Neural progenitor cell (in vitro differentiated cells): Measurements from ENCODE around the gene DKK1. TPM values are rescaled to one million over a fixed set of nuclear protein-coding genes. Genes with fewer than 3 reads are reported as not detected.

Source experiments
- DNase-seq: peaks from one replicate; pipeline ENCODE4 v3.0.0-alpha.2; 2016; ENCODE audit warnings: low spot score
- H2AFZ ChIP-seq: fragments of 200-600 bp; sonication (generic); replicated peaks from 2 replicates; pipeline ENCODE4 v1.6.1; 2016; ENCODE audit warnings: antibody characterized with exemption
- H3F3A ChIP-seq: fragments of 200-600 bp; sonication (generic); 2 replicates; pipeline ENCODE4 v1.6.1; 2016; ENCODE audit warnings: antibody characterized with exemption, low read depth
- H3K27ac ChIP-seq: fragments of 200-600 bp; sonication (generic); 2 replicates; pipeline ENCODE4 v1.5.1; 2016; ENCODE audit warnings: mild to moderate bottlenecking
- H3K27me3 ChIP-seq: fragments of 200-600 bp; sonication (generic); 2 replicates; pipeline ENCODE4 v1.6.1; 2016; ENCODE audit warnings: mild to moderate bottlenecking, moderate library complexity
- H3K36me3 ChIP-seq: fragments of 200-600 bp; sonication (generic); 2 replicates; pipeline ENCODE4 v1.5.1; 2016
- H3K4me1 ChIP-seq: fragments of 200-600 bp; sonication (generic); 2 replicates; pipeline ENCODE4 v1.6.1; 2016; ENCODE audit warnings: mixed run types
- H3K4me2 ChIP-seq: fragments of 200-600 bp; sonication (generic); 2 replicates; pipeline ENCODE4 v1.6.1; 2016
- H3K4me3 ChIP-seq: fragments of 200-600 bp; sonication (generic); 2 replicates; pipeline ENCODE4 v1.5.1; 2016
- H3K79me2 ChIP-seq: fragments of 200-600 bp; sonication (generic); 2 replicates; pipeline ENCODE4 v1.6.1; 2016; ENCODE audit warnings: low read depth
- H3K9ac ChIP-seq: fragments of 200-600 bp; sonication (generic); 2 replicates; pipeline ENCODE4 v1.6.1; 2016
- H3K9me3 ChIP-seq: fragments of 200-600 bp; sonication (generic); 2 replicates; pipeline ENCODE4 v1.5.1; 2016; ENCODE audit warnings: low read depth
- H4K20me1 ChIP-seq: fragments of 200-600 bp; sonication (generic); 2 replicates; pipeline ENCODE4 v1.6.1; 2016; ENCODE audit warnings: low read depth
- H3K27ac Mint-ChIP-seq: 3 replicates; pipeline ENCODE4 v1.8.0; 2021; ENCODE audit warnings: mixed read lengths
- H3K27me3 Mint-ChIP-seq: 2 replicates; pipeline ENCODE4 v1.8.0; 2022; ENCODE audit warnings: low read depth, mild to moderate bottlenecking, inconsistent platforms, moderate library complexity, mixed read lengths; ENCODE audit not compliant: insufficient read depth
- H3K36me3 Mint-ChIP-seq: 3 replicates; pipeline ENCODE4 v1.8.0; 2021; ENCODE audit warnings: mixed read lengths
- H3K4me1 Mint-ChIP-seq: 3 replicates; pipeline ENCODE4 v1.8.0; 2021; ENCODE audit warnings: mixed read lengths
- H3K4me3 Mint-ChIP-seq: 3 replicates; pipeline ENCODE4 v1.8.0; 2021; ENCODE audit warnings: mild to moderate bottlenecking, moderate library complexity, mixed read lengths
- H3K9me3 Mint-ChIP-seq: 3 replicates; pipeline ENCODE4 v1.8.0; 2020; ENCODE audit warnings: mixed read lengths
- CTCF ChIP-seq: fragments of 200-600 bp; sonication (generic); IDR thresholded peaks from 2 replicates; pipeline ENCODE4 v1.5.1; 2017; ENCODE audit warnings: antibody characterized with exemption, mild to moderate bottlenecking
- EZH2 ChIP-seq: fragments of 200-600 bp; sonication (generic); IDR thresholded peaks from 2 replicates; pipeline ENCODE4 v1.6.1; 2017; ENCODE audit warnings: antibody characterized with exemption, mild to moderate bottlenecking, moderate library complexity
- EZH2phosphoT487 ChIP-seq: fragments of 200-600 bp; sonication (generic); IDR thresholded peaks from 2 replicates; pipeline ENCODE4 v1.6.1; 2017; ENCODE audit warnings: antibody characterized with exemption
- total RNA-seq: library from RNA; depleted of rRNA; stranded (reverse); fragments of >200 nt; gene quantifications from 2 replicates; pipeline ENCODE4 v1.2.3, GENCODE V29; 2015; ENCODE audit warnings: low replicate concordance

Gene DKK1
- total RNA-seq, 1 donor from 2014 or later = 16.1 TPM

- Histone ChIP-seq H2AFZ (no peak overlapping the region), H3K27ac (no peak overlapping the region), H3K9ac (no peak overlapping the region), H3K27me3 (no peaks in the 10 kb centered on the region), H3K9me3 (no peaks in the 10 kb centered on the region), H3K79me2 (no peaks in the 10 kb centered on the region), H4K20me1 (no peaks in the 10 kb centered on the region), H3K4me3 (no peak overlapping the region), H3F3A (no peaks in the 10 kb centered on the region), H3K36me3 (no peaks in the 10 kb centered on the region), H3K4me1 (no peaks in the 10 kb centered on the region), H3K4me2 (no peak overlapping the region)
- Mint-ChIP-seq H3K27me3 (no peaks in the 10 kb centered on the region), H3K4me1 (no peaks in the 10 kb centered on the region), H3K9me3 (no peaks in the 10 kb centered on the region), H3K36me3 (no peaks in the 10 kb centered on the region), H3K4me3 (no peak overlapping the region), H3K27ac (no peak overlapping the region)
- DNase-seq = no peak
- no peak for TF ChIP-seq EZH2
Observed at GRCh38 chr10:52284416-52285013, 29.6 kb upstream of the DKK1 start.

DNA sequence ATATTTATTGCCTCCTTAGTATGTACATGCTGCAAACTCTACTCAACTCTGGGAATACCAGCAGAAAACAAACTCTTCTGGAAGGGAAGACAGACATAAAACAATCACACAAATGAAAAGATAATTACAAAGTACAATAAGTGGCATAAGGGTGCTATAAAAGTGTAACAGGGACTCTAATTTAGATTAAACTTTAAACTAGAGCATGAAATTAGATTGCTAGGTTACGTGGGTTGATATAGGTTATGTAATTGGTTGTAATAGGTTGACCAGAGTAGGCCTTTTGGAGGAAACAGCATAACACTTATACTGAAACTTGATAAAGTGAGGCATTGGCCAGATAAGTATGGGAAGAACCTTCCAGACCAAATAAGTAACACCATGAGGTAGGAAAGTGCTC lies 26.2 kb upstream of the DKK1 start:
- Mint-ChIP-seq H3K27me3 (no peaks in the 10 kb centered on the region), H3K4me1 (no peaks in the 10 kb centered on the region), H3K27ac (no peak overlapping the region), H3K9me3 (no peaks in the 10 kb centered on the region), H3K36me3 (no peaks in the 10 kb centered on the region), H3K4me3 (no peak overlapping the region)
- Histone ChIP-seq H3K79me2 (no peaks in the 10 kb centered on the region), H3K36me3 (no peaks in the 10 kb centered on the region), H2AFZ (no peak overlapping the region), H3K27me3 (no peaks in the 10 kb centered on the region), H3K4me3 (no peak overlapping the region), H3F3A (no peaks in the 10 kb centered on the region), H3K4me1 (no peaks in the 10 kb centered on the region), H3K4me2 (no peak overlapping the region), H3K9me3 (no peaks in the 10 kb centered on the region), H3K27ac (no peak overlapping the region), H3K9ac (no peak overlapping the region), H4K20me1 (no peaks in the 10 kb centered on the region)
- no peak for DNase-seq
- no peak for TF ChIP-seq EZH2phosphoT487
- TF ChIP-seq CTCF = no peak
- TF ChIP-seq EZH2 = no peak

DNA sequence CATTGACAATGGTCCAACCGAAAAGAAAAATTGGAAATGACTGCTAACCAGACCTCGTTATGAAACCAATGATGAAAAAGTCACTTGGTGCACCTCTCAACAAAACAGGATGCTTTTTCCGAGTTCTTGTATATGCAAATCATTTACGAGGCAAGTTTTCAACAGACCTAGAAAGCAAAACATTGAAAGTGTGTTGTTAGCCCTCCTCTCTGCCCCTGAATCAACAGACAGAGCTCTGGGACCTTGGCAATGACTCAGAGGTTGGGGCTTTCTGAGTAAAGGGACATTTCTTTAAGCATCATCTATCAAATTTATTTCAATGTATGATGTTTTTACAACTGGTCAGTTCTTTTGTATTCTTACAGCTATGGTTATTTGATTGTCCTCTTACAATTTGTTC lies 16.3 kb upstream of the DKK1 start:
- no peaks in the 10 kb centered on the region for H3K4me1 Mint-ChIP-seq

More for the DNA sequence above, 16.3 kb upstream of the DKK1 start:
- Histone ChIP-seq H3K9me3 (no peaks in the 10 kb centered on the region), H3K4me2 (no peak overlapping the region), H3K36me3 (no peaks in the 10 kb centered on the region), H4K20me1 (no peaks in the 10 kb centered on the region), H3K4me1 (no peaks in the 10 kb centered on the region), H3K79me2 (no peaks in the 10 kb centered on the region), H3F3A (peaks cover 6% of the 10 kb centered on the region), H3K27me3 (no peaks in the 10 kb centered on the region), H3K9ac (no peak overlapping the region), H3K27ac (no peak overlapping the region), H2AFZ (no peak overlapping the region), H3K4me3 (no peak overlapping the region)
- DNase-seq = no peak
- H3K27me3 Mint-ChIP-seq = no peaks in the 10 kb centered on the region
- no peak overlapping the region for H3K4me3 Mint-ChIP-seq
- no peaks in the 10 kb centered on the region for H3K36me3 Mint-ChIP-seq
- TF ChIP-seq EZH2 (no peak), EZH2phosphoT487 (no peak), CTCF (no peak)
- no peak overlapping the region for H3K27ac Mint-ChIP-seq
- no peaks in the 10 kb centered on the region for H3K9me3 Mint-ChIP-seq
